Pancreas (tissue), 10 donors: Measurements from ENCODE around the gene ACYP2. TPM values are rescaled to one million over a fixed set of nuclear protein-coding genes. Genes with fewer than 3 reads are reported as not detected.

ENCODE experiments used
- ATAC-seq, 4 donors: fragments of 200-7000 bp; cut with Tn5 transposase; one replicate each; pipeline versions ENCODE4 v1.8.0 to v1.9.1; 2020; ENCODE audit warnings: mild to moderate bottlenecking in 4 of 4, moderate library complexity in 4 of 4
- DNase-seq, 6 donors: peaks; one replicate each; pipeline ENCODE4 v3.0.0-alpha.2; 2020
- FAIRE-seq: peaks from 2 replicates; lab custom pipeline; 2012; peaks lifted over from hg19 to GRCh38; lab: Jason Lieb, UNC
- H3K27ac ChIP-seq, 4 donors: fragments of 200-600 bp; sonication (generic); 1 replicate in 3 of 4; 2 replicates in 1 of 4; pipeline versions ENCODE4 v1.5.0 to v1.8.0; 2020
- H3K27me3 ChIP-seq, 4 donors: fragments of 200-600 bp; one replicate each; pipeline ENCODE4 v1.8.0; 2021
- H3K36me3 ChIP-seq, 3 donors: fragments of 200-600 bp; sonication (generic) in 1 of 3; one replicate each; pipeline versions ENCODE4 v1.5.0 to v1.8.0; 2020 to 2021
- H3K4me1 ChIP-seq, 3 donors: fragments of 200-600 bp; one replicate each; pipeline ENCODE4 v1.8.0; 2021
- H3K4me3 ChIP-seq, 4 donors: fragments of 200-600 bp; sonication (generic) in 2 of 4; one replicate each; pipeline versions ENCODE4 v1.5.0 to v1.8.0; 2020 to 2021
- H3K9me3 ChIP-seq, 4 donors: fragments of 200-600 bp; one replicate each; pipeline ENCODE4 v1.8.0; 2021
- WGBS, 2 donors: extraction: QIAGEN DNeasy Blood & Tissue Kit; methylation state at CpG; one replicate each; pipeline ENCODE4 v1.1.7; 2013; 5-methylcytosine and 5-hydroxymethylcytosine counted together
- intact Hi-C, 3 donors: fragments of 100-400 bp; cut with DNase I; formaldehyde crosslinking; loops; one replicate each; pipeline versions ENCODE4 v1.11.1 to v1.14.2; 2022
- polyA plus RNA-seq, 2 donors: library from polyadenylated mRNA; stranded (reverse); fragments of 200-250 nt; gene quantifications; one replicate each; pipeline ENCODE4 v1.2.3, GENCODE V29; 2013
- total RNA-seq, 6 donors: library from RNA; stranded (reverse); fragmentation: NEBNext Ultra II Directional in 4 of 6; extraction: Animal tissue kit (Norgen Biotek cat#: 25700) in 4 of 6; gene quantifications; one replicate each; pipeline versions ENCODE4 v1.2.1 to v1.2.4, GENCODE V29; 2021 to 2023
- TF ChIP-seq, protein P1 (sequence below), 4 donors: fragments of 200-600 bp; sonication (generic) in 3 of 4; IDR thresholded peaks; one replicate each; pipeline versions ENCODE4 v1.5.0 to v1.8.0; 2021; ENCODE audit warnings: antibody characterized with exemption in 4 of 4
- donor health status: healthy with polysubstance abuse.
- donor health status: DM: no; HTN: no; CAD: no; lungs with moderate emphysema.
- donor health status: DM: no; HTN: no; CAD: no.
- donor health status: control.
- donor health status: control.
- donor health status: Bipolar disorder and iron deficiency.
- donor health status: DM: yes; HTN: yes; CAD: no.
- donor health status: DM: no; HTN: no; CAD: no.
- donor health status: DM: no; HTN: no; CAD: no.
- donor health status: DM: yes; HTN: yes; CAD: no.

Gene ACYP2
- total and polyA plus RNA-seq, 8 donors = 8.0 to 18.0 (median 10.4) TPM

DNA sequence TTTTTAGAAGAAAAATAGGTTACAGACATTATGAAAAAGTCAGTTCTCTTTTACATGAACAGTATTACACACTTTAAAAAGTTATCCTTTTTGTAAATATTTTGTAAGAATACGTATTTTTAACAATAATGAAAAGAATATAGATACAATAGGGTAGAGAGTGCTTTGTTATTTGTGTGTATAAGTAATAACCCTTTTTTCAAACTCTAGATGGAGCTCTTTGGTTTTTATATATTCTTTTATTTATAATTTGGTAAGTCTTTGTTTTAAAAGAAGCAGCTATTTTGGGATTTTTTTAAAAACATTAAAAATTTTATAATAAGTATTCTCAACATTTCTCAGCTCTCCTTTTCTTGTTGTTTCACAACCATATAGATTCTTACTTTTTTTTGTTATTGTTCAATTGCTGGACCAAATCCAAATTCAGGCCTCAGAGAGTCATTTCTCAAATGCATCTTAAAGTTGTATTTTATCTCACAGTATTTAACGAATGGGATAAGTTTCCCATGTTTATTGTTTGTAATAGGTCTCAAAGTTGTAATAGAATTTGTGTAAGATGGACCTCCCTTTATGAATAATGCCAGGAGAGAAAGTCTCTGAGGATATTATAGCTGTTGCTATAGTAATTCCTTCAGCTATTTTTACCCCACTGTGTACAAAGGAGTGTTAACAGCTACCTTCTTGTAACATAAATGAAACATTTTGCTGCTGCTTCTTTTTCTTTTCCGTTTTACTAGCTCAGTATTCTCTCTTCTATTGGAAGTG, 46.4 kb downstream of the ACYP2 start:
- Histone ChIP-seq H3K4me3 (no peak overlapping the region), H3K4me1 (no peaks in the 10 kb centered on the region), H3K27ac (no peak overlapping the region), H3K36me3 (no peaks in the 10 kb centered on the region), H3K9me3 (no peaks in the 10 kb centered on the region), H3K27me3 (no peaks in the 10 kb centered on the region)
- 60 to 72% methylated on average over 3 of the region's 3 CpGs for WGBS, 2 donors
- DNase-seq = no peak
- FAIRE-seq = peak; percentile 64
- no peak for ATAC-seq
- TF ChIP-seq, protein P1, sequence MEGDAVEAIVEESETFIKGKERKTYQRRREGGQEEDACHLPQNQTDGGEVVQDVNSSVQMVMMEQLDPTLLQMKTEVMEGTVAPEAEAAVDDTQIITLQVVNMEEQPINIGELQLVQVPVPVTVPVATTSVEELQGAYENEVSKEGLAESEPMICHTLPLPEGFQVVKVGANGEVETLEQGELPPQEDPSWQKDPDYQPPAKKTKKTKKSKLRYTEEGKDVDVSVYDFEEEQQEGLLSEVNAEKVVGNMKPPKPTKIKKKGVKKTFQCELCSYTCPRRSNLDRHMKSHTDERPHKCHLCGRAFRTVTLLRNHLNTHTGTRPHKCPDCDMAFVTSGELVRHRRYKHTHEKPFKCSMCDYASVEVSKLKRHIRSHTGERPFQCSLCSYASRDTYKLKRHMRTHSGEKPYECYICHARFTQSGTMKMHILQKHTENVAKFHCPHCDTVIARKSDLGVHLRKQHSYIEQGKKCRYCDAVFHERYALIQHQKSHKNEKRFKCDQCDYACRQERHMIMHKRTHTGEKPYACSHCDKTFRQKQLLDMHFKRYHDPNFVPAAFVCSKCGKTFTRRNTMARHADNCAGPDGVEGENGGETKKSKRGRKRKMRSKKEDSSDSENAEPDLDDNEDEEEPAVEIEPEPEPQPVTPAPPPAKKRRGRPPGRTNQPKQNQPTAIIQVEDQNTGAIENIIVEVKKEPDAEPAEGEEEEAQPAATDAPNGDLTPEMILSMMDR (IDR thresholded peaks at IDR 0.05) = no peak
- intact Hi-C loops = no loop called here

DNA sequence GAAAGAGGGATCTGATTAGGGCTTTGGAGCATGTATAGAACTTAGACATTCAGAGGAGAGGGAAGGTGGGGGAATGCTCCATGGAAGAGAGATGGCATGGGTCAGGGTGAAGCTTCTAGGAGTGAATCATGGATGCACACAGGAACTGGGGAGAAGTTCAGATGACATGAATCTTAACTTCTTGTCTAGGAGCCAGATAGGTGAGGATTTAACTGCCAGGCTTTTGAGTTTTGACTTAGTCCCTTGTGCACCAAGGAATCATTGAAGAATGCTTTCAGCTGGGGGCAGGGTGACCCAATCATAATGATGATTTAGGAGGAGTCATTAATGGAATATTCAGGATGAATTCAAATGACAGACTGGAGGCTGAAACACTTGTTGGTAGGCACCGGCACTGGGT, 48.7 kb downstream of the ACYP2 start:
- no peaks in the 10 kb centered on the region for H3K4me1 ChIP-seq
- no peak overlapping the region for H3K27ac ChIP-seq
- H3K4me3 ChIP-seq = no peak overlapping the region
- H3K27me3 ChIP-seq = no peaks in the 10 kb centered on the region
- no peak for ATAC-seq
- WGBS, 2 donors = 97% methylated on average over 1 of the region's 1 CpG
- H3K9me3 ChIP-seq = no peaks in the 10 kb centered on the region
- DNase-seq = no peak
- intact Hi-C loops = no loop called here
- TF ChIP-seq, protein P1 (IDR thresholded peaks at IDR 0.05) = no peak
- no peak for FAIRE-seq
- no peaks in the 10 kb centered on the region for H3K36me3 ChIP-seq

DNA sequence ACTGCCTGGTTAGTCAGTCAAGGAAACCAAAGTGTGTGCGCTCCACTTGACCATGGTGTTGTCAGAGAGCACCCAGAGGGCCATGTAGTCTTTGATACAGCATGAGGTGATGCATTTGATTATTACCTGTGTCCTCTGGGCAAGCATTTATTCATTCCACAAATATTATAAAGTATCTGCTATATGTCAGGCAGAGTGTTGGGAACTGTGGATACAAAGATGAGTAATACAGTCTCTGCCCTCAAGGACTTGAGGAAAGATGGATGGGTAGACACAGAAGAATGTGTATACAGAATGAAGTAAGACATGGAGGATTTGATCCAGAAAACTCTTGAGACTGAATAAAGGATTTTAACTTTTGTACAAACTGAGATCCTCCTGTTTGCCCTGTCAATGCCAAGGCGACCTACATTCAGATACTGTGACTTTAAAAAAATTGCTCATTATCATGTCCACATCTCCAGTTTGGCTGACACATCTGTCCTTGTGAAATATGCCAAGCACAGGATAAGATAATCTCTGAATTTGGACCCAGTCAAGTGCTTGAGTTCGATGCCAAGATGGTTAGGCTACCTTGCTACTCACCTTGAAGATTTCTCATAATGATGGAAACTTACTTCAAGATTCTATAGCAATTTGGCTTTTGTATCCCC, 50.8 kb downstream of the ACYP2 start:
- H3K36me3 ChIP-seq = no peaks in the 10 kb centered on the region
- no peaks in the 10 kb centered on the region for H3K9me3 ChIP-seq
- H3K27ac ChIP-seq = no peak overlapping the region
- ATAC-seq (no peak), DNase-seq (no peak), FAIRE-seq (no peak)
- intact Hi-C loops = no loop called here
- TF ChIP-seq, protein P1 (IDR thresholded peaks at IDR 0.05) = no peak
- H3K4me3 ChIP-seq = no peak overlapping the region
- 74 to 81% methylated on average over 3 of the region's 3 CpGs for WGBS, 2 donors
- H3K27me3 ChIP-seq = no peaks in the 10 kb centered on the region
- H3K4me1 ChIP-seq = no peaks in the 10 kb centered on the region

DNA sequence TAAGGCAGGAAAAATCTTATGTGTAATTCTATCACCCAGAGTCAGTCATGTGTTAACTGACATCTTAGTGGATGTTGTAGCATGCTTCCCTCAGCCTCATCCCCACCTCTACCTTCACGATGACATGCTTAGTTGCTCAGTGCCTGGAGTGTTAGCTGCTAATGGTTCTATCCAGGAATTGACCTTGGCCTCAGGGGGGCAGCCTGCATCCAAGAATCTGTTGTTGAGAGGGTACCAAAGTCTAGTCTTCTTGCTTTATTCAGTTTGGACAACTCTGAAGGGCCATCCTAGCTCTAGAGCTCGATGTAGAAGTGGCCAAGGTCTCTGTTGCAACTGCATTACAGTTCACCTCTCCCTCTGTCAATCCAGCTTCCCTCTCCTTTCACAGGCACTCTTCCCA, 61.2 kb downstream of the ACYP2 start:
- DNase-seq (peak in 1 of 6 donors; percentile 16), ATAC-seq (peak in 3 of 4 donors; percentile 24 to 35 (median 25)), FAIRE-seq (no peak)
- Histone ChIP-seq H3K36me3 (no peaks in the 10 kb centered on the region), H3K4me3 (no peak overlapping the region), H3K4me1 (no peaks in the 10 kb centered on the region), H3K27me3 (no peaks in the 10 kb centered on the region), H3K9me3 (no peaks in the 10 kb centered on the region), H3K27ac (no peak overlapping the region)
- TF ChIP-seq, protein P1 (IDR thresholded peaks at IDR 0.05) = no peak
- intact Hi-C loops = no loop called here
- WGBS, 2 donors = 47 to 60% methylated on average over 2 of the region's 2 CpGs

DNA sequence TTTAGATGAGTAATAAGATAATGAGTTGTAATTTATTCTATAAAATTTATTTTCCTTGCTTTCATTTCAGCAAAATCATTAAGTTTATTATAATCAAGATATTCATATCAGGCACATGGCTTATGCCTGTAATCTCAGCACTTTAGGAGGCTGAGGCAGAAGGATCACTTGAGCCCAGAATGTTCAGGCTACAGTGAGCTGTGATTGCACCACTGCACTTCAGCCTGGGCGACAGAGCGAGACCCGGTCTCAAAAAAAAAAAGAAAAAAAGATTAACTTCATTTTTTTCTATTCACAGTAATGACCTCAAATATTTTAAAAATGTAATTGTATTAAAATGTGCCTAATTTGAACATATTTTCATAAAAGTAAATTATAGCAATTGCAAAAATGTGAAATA, 67.9 kb downstream of the ACYP2 start:
- H3K4me3 ChIP-seq = no peak overlapping the region
- no peak overlapping the region for H3K27ac ChIP-seq
- intact Hi-C loops = no loop called here
- no peaks in the 10 kb centered on the region for H3K36me3 ChIP-seq
- H3K27me3 ChIP-seq = no peaks in the 10 kb centered on the region
- FAIRE-seq (no peak), DNase-seq (no peak), ATAC-seq (no peak)
- TF ChIP-seq, protein P1 (IDR thresholded peaks at IDR 0.05) = no peak
- H3K4me1 ChIP-seq = no peaks in the 10 kb centered on the region
- WGBS, 2 donors = 96 to 98% methylated on average over 3 of the region's 3 CpGs
- H3K9me3 ChIP-seq = no peaks in the 10 kb centered on the region
